Bronchial epithelial cell (primary cell): Measurements from ENCODE around the gene TGM5. TPM values are rescaled to one million over a fixed set of nuclear protein-coding genes. Genes with fewer than 3 reads are reported as not detected.
A peak's percentile ranks its signal among the peaks of the same experiment; 100 is the strongest.

Source experiments
- DNase-seq: peaks from one replicate; pipeline ENCODE4 v3.0.0-alpha.2; 2010; ENCODE audit warnings: low read depth
- FAIRE-seq: peaks from 2 replicates; lab custom pipeline; 2011; peaks lifted over from hg19 to GRCh38; lab: Jason Lieb, UNC
- H3K27me3 ChIP-seq: 2 replicates; pipeline ENCODE4 v1.5.1; 2011; ENCODE audit warnings: low read length; ENCODE audit not compliant: control insufficient read depth, insufficient read depth
- H3K36me3 ChIP-seq: 2 replicates; pipeline ENCODE4 v1.5.1; 2011; ENCODE audit warnings: low read length; ENCODE audit not compliant: control insufficient read depth, insufficient read depth
- H3K4me3 ChIP-seq: 2 replicates; pipeline ENCODE4 v1.5.1; 2011; ENCODE audit warnings: mild to moderate bottlenecking, low read depth, low read length, control low read depth
- CTCF ChIP-seq: IDR thresholded peaks from 2 replicates; pipeline ENCODE4 v1.5.1; 2011; ENCODE audit warnings: mild to moderate bottlenecking, moderate library complexity, low read length, control low read depth, inconsistent platforms; ENCODE audit not compliant: insufficient read depth, severe bottlenecking
- total RNA-seq: library from RNA; depleted of rRNA; stranded (reverse); fragments of >200 nt; gene quantifications from 2 replicates; pipeline ENCODE4 v1.2.1, GENCODE V29; 2014

TGM5 gene
- total RNA-seq, 1 donor from 2014 or later, result under 0.01 TPM

- FAIRE-seq (peak; percentile 23), DNase-seq (peak; percentile 94)
- Histone ChIP-seq H3K27me3 (no peaks in the 10 kb centered on the region), H3K4me3 (no peak overlapping the region), H3K36me3 (no peaks in the 10 kb centered on the region)
- TF ChIP-seq CTCF, result no peak
Observed at GRCh38 chr15:43253431-43254403, 13.0 kb downstream of the TGM5 start.

- Histone ChIP-seq H3K36me3 (no peaks in the 10 kb centered on the region), H3K4me3 (no peak overlapping the region), H3K27me3 (no peaks in the 10 kb centered on the region)
- FAIRE-seq (no peak), DNase-seq (no peak)
- no peak for TF ChIP-seq CTCF
Observed at GRCh38 chr15:43251871-43252250, 14.9 kb downstream of the TGM5 start.

GRCh38 chr15:43251185-43251870 lies 15.4 kb downstream of the TGM5 start:
- TF ChIP-seq CTCF, result no peak
- no peak for DNase-seq
- FAIRE-seq, result no peak
- Histone ChIP-seq H3K4me3 (no peak overlapping the region), H3K27me3 (no peaks in the 10 kb centered on the region), H3K36me3 (no peaks in the 10 kb centered on the region)

GRCh38 chr15:43250785-43251184 lies 15.9 kb downstream of the TGM5 start:
- no peaks in the 10 kb centered on the region for H3K36me3 ChIP-seq
- peak; percentile 68 for DNase-seq
- no peaks in the 10 kb centered on the region for H3K27me3 ChIP-seq
- H3K4me3 ChIP-seq, result no peak overlapping the region
- no peak for TF ChIP-seq CTCF
- FAIRE-seq, result peak; percentile 83

GRCh38 chr15:43249699-43250203 lies 17.0 kb downstream of the TGM5 start:
- peak; percentile 50 for FAIRE-seq
- DNase-seq, result peak; percentile 35

More at GRCh38 chr15:43249699-43250203, 17.0 kb downstream of the TGM5 start:
- Histone ChIP-seq H3K27me3 (no peaks in the 10 kb centered on the region), H3K4me3 (no peak overlapping the region), H3K36me3 (no peaks in the 10 kb centered on the region)
- TF ChIP-seq CTCF, result no peak
